PC-3 (cell line): Measurements from ENCODE around the gene SOS1. TPM values are rescaled to one million over a fixed set of nuclear protein-coding genes. Genes with fewer than 3 reads are reported as not detected.

Experiments used
- ATAC-seq: fragments of 200-7000 bp; cut with Tn5 transposase; 2 replicates; pipeline ENCODE4 v1.9.1; 2020; ENCODE audit warnings: mild to moderate bottlenecking, moderate library complexity
- BruUV-seq: library from RNA; stranded (reverse); fragments of 400-500 nt; replicated peaks from 2 replicates; lab custom pipeline; 2021; lab: Mats Ljungman, UMichigan
- CTCF ChIA-PET: fragments of 300-600 bp; sonication (Branson Sonifier 250); formaldehyde crosslinking; loops from one replicate; lab custom pipeline; 2022; ENCODE audit warnings: antibody characterized with exemption; lab: Charles Lee
- POLR2A ChIA-PET: fragments of 300-600 bp; sonication (Branson Sonifier 250); formaldehyde crosslinking; loops from one replicate; lab custom pipeline; 2022; ENCODE audit warnings: antibody characterized with exemption; ENCODE audit not compliant: unreplicated experiment; lab: Charles Lee
- DNase-seq: peaks from one replicate; pipeline ENCODE4 v3.0.0-alpha.2; 2015
- H2AFZ ChIP-seq: fragments of 300-600 bp; sonication (generic); 2 replicates; pipeline ENCODE4 v1.6.0; 2016; ENCODE audit warnings: antibody characterized with exemption, low read length
- H3F3A ChIP-seq: fragments of 300-600 bp; sonication (generic); one replicate; pipeline ENCODE4 v1.6.0; 2017; ENCODE audit warnings: antibody characterized with exemption, low read length, control low read depth, mild to moderate bottlenecking; ENCODE audit not compliant: unreplicated experiment
- H3K27ac ChIP-seq: fragments of 300-600 bp; sonication (generic); 2 replicates; pipeline ENCODE4 v1.5.1; 2016; ENCODE audit warnings: mild to moderate bottlenecking, low read length
- H3K27me3 ChIP-seq: fragments of 300-600 bp; sonication (generic); 2 replicates; pipeline ENCODE4 v1.6.1; 2016; ENCODE audit warnings: low read length, mixed read lengths
- H3K36me3 ChIP-seq: fragments of 300-600 bp; sonication (generic); 2 replicates; pipeline ENCODE4 v1.6.1; 2016; ENCODE audit warnings: low read depth, mixed run types, low read length, mixed read lengths
- H3K4me1 ChIP-seq: fragments of 300-600 bp; sonication (generic); 2 replicates; pipeline ENCODE4 v1.5.1; 2016; ENCODE audit warnings: low read length; ENCODE audit not compliant: insufficient read depth
- H3K4me2 ChIP-seq: fragments of 300-600 bp; sonication (generic); 2 replicates; pipeline ENCODE4 v1.6.0; 2016; ENCODE audit warnings: low read length
- H3K4me3 ChIP-seq: fragments of 300-600 bp; sonication (generic); 2 replicates; pipeline ENCODE4 v1.5.1; 2016; ENCODE audit warnings: mild to moderate bottlenecking, low read length, mixed read lengths
- H3K79me2 ChIP-seq: fragments of 300-600 bp; sonication (generic); 2 replicates; pipeline ENCODE4 v1.6.1; 2017; ENCODE audit warnings: low read length, mixed read lengths
- H3K9ac ChIP-seq: fragments of 300-600 bp; sonication (generic); 2 replicates; pipeline ENCODE4 v1.6.0; 2016; ENCODE audit warnings: mild to moderate bottlenecking, low read length
- H3K9me2 ChIP-seq: fragments of 300-600 bp; sonication (generic); replicated peaks from 2 replicates; pipeline ENCODE4 v1.6.1; 2016; ENCODE audit warnings: mixed run types, low read length, mixed read lengths
- H3K9me3 ChIP-seq: fragments of 300-600 bp; sonication (generic); 2 replicates; pipeline ENCODE4 v1.6.1; 2016; ENCODE audit warnings: low read length, mixed read lengths
- H4K20me1 ChIP-seq: fragments of 300-600 bp; sonication (generic); 2 replicates; pipeline ENCODE4 v1.6.1; 2016; ENCODE audit warnings: low read length, mixed read lengths
- CTCF ChIP-seq: fragments of 300-600 bp; sonication (generic); conservative IDR thresholded peaks from 2 replicates; pipeline ENCODE4 v1.5.1; 2017; ENCODE audit warnings: antibody characterized with exemption, low read depth, mild to moderate bottlenecking, low read length
- EZH2 ChIP-seq: fragments of 300-600 bp; sonication (generic); IDR thresholded peaks from one replicate; pipeline ENCODE4 v1.6.1; 2017; ENCODE audit warnings: antibody characterized with exemption, mild to moderate bottlenecking, low read length; ENCODE audit not compliant: unreplicated experiment
- EZH2phosphoT487 ChIP-seq: fragments of 300-600 bp; sonication (generic); IDR thresholded peaks from 2 replicates; pipeline ENCODE4 v1.6.1; 2018; ENCODE audit warnings: mild to moderate bottlenecking, antibody characterized with exemption, low read length, borderline replicate concordance
- intact Hi-C: fragments of 100-400 bp; cut with micrococcal nuclease; formaldehyde crosslinking; loops from 2 replicates; pipeline ENCODE4 v1.9.0; 2023
- total RNA-seq: library from RNA; depleted of rRNA; stranded (reverse); fragments of >200 nt; gene quantifications from 2 replicates; pipeline ENCODE4 v1.2.3, GENCODE V29; 2014

SOS1 gene
- total RNA-seq, 1 experiment from 2014 or later, result 9.7 TPM

- CTCF ChIA-PET, result interaction anchor here (1.3 kb wide), 1 partner anchor 53 kb away, joined by 3 read pairs; no protein-coding TSS in a partner anchor
- Histone ChIP-seq H3K27ac (no peak overlapping the region), H3K9me2 (no peaks in the 10 kb centered on the region), H3K36me3 (peaks cover 16% of the 10 kb centered on the region), H3K4me3 (no peak overlapping the region), H3K9me3 (no peaks in the 10 kb centered on the region), H2AFZ (no peak overlapping the region), H3K79me2 (no peaks in the 10 kb centered on the region), H3F3A (no peaks in the 10 kb centered on the region), H3K4me1 (peaks cover 13% of the 10 kb centered on the region), H3K4me2 (no peak overlapping the region), H4K20me1 (no peaks in the 10 kb centered on the region), H3K27me3 (no peaks in the 10 kb centered on the region), H3K9ac (no peak overlapping the region)
- ATAC-seq (no peak), DNase-seq (no peak)
- TF ChIP-seq EZH2phosphoT487 (no peak), EZH2 (no peak), CTCF (no peak)
- intact Hi-C loops, result no loop called here
- POLR2A ChIA-PET, result interaction anchor here (0.6 kb wide), 1 partner anchor 249 kb away, joined by 3 read pairs; the partner anchor contains the start of gene SRSF7
- no TSS peak for BruUV-seq
These were observed 120.3 kb downstream of the SOS1 start for GRCh38 chr2:39000552-39000951.

GRCh38 chr2:38997781-38998180 is 123.1 kb downstream of the SOS1 start:
- POLR2A ChIA-PET, result interaction anchor here (0.5 kb wide), 1 partner anchor 246 kb away, joined by 4 read pairs; the partner anchor contains the start of gene SRSF7

GRCh38 chr2:38991899-38992298 is 129.0 kb downstream of the SOS1 start:
- TF ChIP-seq CTCF (no peak), EZH2phosphoT487 (no peak), EZH2 (no peak)
- no peak for DNase-seq
- Histone ChIP-seq H2AFZ (no peak overlapping the region), H3K9ac (no peak overlapping the region), H3K27ac (no peak overlapping the region), H4K20me1 (no peaks in the 10 kb centered on the region), H3F3A (no peaks in the 10 kb centered on the region), H3K4me3 (no peak overlapping the region), H3K9me3 (no peaks in the 10 kb centered on the region), H3K27me3 (no peaks in the 10 kb centered on the region), H3K79me2 (no peaks in the 10 kb centered on the region), H3K9me2 (no peaks in the 10 kb centered on the region), H3K36me3 (peaks cover 29% of the 10 kb centered on the region), H3K4me1 (no peaks in the 10 kb centered on the region), H3K4me2 (no peak overlapping the region)
- intact Hi-C loops, result no loop called here
- no peak for ATAC-seq
- CTCF ChIA-PET, result no interaction called here
- POLR2A ChIA-PET, result no interaction called here
- BruUV-seq, result no TSS peak

More at GRCh38 chr2:38997781-38998180, 123.1 kb downstream of the SOS1 start:
- Histone ChIP-seq H2AFZ (no peak overlapping the region), H3F3A (no peaks in the 10 kb centered on the region), H3K9me2 (no peaks in the 10 kb centered on the region), H4K20me1 (no peaks in the 10 kb centered on the region), H3K9me3 (no peaks in the 10 kb centered on the region), H3K27me3 (no peaks in the 10 kb centered on the region), H3K4me1 (peaks cover 13% of the 10 kb centered on the region), H3K9ac (no peak overlapping the region; the same call in 1 of the 2 replicates), H3K36me3 (peaks cover 23% of the 10 kb centered on the region), H3K27ac (peak overlapping the region; percentile 68), H3K79me2 (no peaks in the 10 kb centered on the region), H3K4me3 (no peak overlapping the region), H3K4me2 (no peak overlapping the region)
- ATAC-seq (peak; percentile 98), DNase-seq (peak; percentile 91)
- intact Hi-C loops, result no loop called here
- TF ChIP-seq EZH2 (no peak), EZH2phosphoT487 (no peak)
- BruUV-seq, result no TSS peak
- CTCF ChIA-PET, result interaction anchor here (1.1 kb wide), 1 partner anchor 51 kb away, joined by 3 read pairs; no protein-coding TSS in a partner anchor
